GM19468 (cell line): ENCODE data around the gene RPH3AL.

ENCODE experiments used
- ATAC-seq: cut with Tn5 transposase; IDR thresholded peaks from one replicate; pipeline ENCODE4 v1.9.1; 2021; ENCODE audit warnings: mild to moderate bottlenecking, moderate library complexity, moderate number of reproducible peaks; ENCODE audit not compliant: unreplicated experiment; ENCODE audit errors: extremely low read depth

Gene RPH3AL

GRCh38 chr17:337022-337420 lies 15.6 kb downstream of the RPH3AL start:
- no peak for ATAC-seq

- ATAC-seq: no peak
These were observed 16.2 kb downstream of the RPH3AL start for GRCh38 chr17:336110-337021.

GRCh38 chr17:335691-336090 lies 16.9 kb downstream of the RPH3AL start:
- ATAC-seq: no peak

- ATAC-seq: no peak
These were observed 17.6 kb downstream of the RPH3AL start for GRCh38 chr17:334974-335481.

- no peak for ATAC-seq
These were observed 18.8 kb downstream of the RPH3AL start for GRCh38 chr17:333626-334396.

DNA sequence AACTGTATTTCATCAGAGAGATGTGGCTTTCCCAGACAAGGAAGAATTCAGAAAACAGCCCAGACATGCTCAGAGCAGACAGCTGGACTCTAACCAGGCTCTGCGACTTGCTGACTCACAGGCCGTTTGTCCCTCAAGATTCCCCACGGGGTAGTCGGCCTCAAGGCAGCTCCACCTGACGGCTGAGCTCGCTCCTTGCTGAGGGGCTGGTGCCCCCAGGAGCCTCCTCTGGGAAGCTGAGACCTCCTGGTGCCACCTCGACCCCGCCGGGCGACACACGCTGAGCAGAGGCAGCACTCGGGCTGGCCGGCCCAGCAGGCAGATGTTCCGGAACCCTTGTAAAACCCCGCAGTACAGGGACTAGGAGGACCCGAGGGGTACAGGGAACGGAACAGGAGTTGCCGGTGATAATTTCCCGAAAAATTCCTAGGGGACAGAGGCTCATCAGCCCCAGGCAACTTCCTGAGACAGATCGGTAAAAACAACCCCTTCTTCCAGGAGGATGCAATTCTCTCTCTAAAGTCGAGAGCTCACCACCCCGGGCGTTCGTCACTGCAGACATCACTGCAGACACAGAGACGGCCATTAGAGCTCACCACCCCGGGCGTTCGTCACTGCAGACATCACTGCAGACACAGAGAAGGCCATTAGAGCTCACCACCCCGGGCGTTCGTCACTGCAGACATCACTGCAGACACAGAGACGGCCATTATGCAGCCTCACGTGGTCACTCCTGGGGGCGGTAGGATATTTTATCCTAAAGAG lies 19.9 kb downstream of the RPH3AL start:
- ATAC-seq: no peak

- no peak for ATAC-seq
These were observed 20.6 kb downstream of the RPH3AL start for GRCh38 chr17:332023-332422.

GRCh38 chr17:330993-331701 lies 21.5 kb downstream of the RPH3AL start:
- no peak for ATAC-seq

DNA sequence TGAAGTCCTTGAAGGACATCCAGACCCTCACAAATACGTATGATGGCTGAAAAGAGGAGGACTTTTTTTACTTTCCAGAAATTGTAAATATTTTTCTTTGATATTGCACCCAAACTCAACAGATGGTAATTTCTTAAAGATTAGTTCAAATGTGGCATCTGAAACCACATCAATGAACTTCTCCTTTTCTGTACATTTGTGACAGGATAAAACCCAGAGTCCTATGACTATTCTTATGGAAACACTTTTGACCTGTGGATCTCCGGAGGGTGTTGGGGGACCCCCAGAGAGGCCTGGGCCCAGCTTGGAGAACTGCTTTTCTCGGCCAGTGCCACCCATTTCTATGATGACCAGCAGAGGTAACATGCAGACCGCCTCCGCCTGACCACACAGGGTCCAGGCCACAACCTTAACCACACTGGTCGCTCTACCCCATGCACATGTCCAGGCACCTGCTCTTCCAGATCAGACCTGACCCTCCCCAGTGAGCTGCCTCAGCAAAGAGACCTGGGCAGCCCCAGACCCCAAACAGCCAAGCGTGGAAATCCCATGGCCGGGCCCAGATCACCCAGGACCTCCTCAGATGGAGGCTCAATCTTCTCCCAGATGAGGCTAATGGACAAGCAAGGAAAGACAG lies 22.7 kb downstream of the RPH3AL start:
- no peak for ATAC-seq

- no peak for ATAC-seq
These were observed 24.6 kb downstream of the RPH3AL start for GRCh38 chr17:327971-328370.

DNA sequence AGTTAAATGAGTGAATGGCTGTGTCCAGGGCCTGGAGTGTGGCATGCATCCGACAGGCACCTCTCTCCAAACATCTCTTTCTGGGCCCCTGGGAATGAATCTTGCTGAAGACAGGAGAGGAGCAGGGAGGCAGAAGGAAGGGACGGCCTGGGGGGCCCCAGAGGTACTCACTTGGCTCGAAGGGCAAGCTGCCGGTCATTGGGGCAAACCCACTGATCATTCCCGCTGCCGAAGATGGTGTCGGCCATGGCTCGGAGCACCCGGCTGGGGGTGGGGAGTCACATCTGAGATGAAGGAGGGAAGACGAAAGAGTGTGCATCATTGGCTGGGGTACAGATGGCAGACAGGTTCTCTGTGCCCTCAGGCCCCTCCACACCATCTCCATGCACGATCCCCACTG lies 25.3 kb downstream of the RPH3AL start:
- no peak for ATAC-seq

GRCh38 chr17:326010-326621 lies 26.5 kb downstream of the RPH3AL start:
- ATAC-seq: no peak

- no peak for ATAC-seq
These were observed 27.2 kb downstream of the RPH3AL start for GRCh38 chr17:325270-326009.

DNA sequence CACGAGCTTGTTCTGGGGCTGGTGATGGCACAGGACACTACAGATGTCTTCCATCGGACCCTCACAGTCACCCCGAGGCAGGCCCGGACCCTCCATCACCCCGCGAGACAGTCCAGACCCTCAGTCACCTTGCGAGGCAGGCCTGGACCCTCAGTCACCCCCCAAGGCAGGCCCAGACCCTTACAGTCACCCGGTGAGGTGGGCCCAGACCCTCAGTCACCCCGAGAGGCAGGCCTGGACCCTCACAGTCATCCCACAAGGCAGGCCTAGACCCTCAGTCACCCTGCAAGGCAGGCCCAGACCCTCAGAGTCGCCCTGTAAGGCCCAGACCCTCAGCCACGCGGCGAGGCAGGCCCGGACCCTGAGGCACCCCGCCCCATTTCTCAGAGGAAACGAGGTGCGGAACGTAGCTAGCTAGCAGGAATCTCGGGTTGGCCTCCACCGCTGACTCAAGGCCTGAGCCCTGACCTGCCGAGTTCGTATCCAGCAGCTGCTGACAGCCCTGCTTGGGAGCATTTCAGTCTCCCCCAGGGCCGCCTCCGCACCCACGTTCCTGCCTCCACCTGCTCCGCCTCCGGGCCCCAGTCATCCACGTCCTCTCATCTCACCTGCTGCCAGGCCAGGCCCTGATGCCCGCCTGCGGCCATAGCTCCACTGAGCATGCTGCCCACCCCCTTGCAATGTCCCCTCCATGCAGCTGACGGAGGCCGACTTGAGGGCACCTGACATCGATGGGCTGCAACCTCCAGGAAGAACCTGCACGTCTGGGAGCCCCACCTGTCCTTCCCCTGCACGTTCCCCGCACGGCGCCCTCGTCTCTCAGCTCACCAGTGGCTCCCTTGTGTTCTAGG lies 28.7 kb downstream of the RPH3AL start:
- no peak for ATAC-seq

- ATAC-seq: no peak
These were observed 29.4 kb downstream of the RPH3AL start for GRCh38 chr17:323181-323580.

- no peak for ATAC-seq
These were observed 30.4 kb downstream of the RPH3AL start for GRCh38 chr17:322006-322780.
